ENCODE results near the gene MUCL3. TPM values are rescaled to one million over a fixed set of nuclear protein-coding genes. Genes with fewer than 3 reads are reported as not detected.

MUCL3 gene
- total RNA-seq, 1 experiment from 2014 or later = not detected

- no peak overlapping the region for H3K4me3 ChIP-seq (ENCODE audit: low read depth, low read length)
- Mint-ChIP-seq H3K9me3 (ENCODE audit: unreplicated experiment) (no peaks in the 10 kb centered on the region), H3K36me3 (ENCODE audit: insufficient read depth, unreplicated experiment) (no peaks in the 10 kb centered on the region), H3K27ac (ENCODE audit: unreplicated experiment) (no peak overlapping the region), H3K4me3 (ENCODE audit: unreplicated experiment) (no peak overlapping the region), H3K27me3 (ENCODE audit: insufficient read depth, unreplicated experiment) (no peaks in the 10 kb centered on the region), H3K4me1 (ENCODE audit: low read depth, unreplicated experiment) (peaks cover 31% of the 10 kb centered on the region)
- no peaks in the 10 kb centered on the region for H3K27me3 ChIP-seq (replicated peaks; ENCODE audit: control insufficient read depth, insufficient read depth, low read length)
- POLR2A ChIA-PET = no interaction called here
- no peak for DNase-seq
- H3K36me3 ChIP-seq (ENCODE audit: control insufficient read depth, insufficient read depth, low read length) = no peaks in the 10 kb centered on the region
- BruUV-seq (replicated peaks) = no TSS peak
- no peak for TF ChIP-seq CTCF (IDR thresholded peaks at IDR 0.05; ENCODE audit: insufficient read depth in 1 of 2, low read depth in 1 of 2, low read length in 1 of 2, severe bottlenecking in 1 of 2, unreplicated experiment in 1 of 2)
- CTCF ChIA-PET = interaction anchor here (1.2 kb wide), 1 partner anchor 141 kb away, joined by 3 read pairs; no protein-coding TSS in a partner anchor
- intact Hi-C loops (cut with micrococcal nuclease; ENCODE audit: unreplicated experiment) = no loop called here
- peaks cover 23% of the 10 kb centered on the region for H3K4me1 ChIP-seq
- H3K9me3 ChIP-seq = no peaks in the 10 kb centered on the region
Measured at GRCh38 chr6:30938730-30939129, 2.0 kb upstream of the MUCL3 start.

DNA sequence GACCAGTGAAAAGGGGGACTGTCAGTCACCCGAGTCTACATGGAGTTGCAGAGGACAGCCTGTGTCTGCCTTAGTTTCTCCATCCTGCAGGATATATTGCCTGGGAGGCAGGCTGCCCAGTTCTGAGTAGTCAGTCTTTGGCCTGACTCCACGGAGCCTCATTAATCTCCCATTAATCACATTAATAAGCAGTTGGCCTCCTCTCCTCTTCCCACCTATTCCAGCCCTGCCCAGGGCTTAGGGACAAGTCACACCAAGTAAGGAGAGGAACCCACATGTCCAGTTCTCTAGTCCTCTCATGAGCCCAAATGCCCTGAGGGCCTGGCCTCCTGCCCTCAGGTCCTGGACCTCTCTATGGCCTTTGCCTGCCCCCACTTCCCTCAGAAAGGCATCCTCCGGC lies 1.3 kb upstream of the MUCL3 start:
- H3K4me3 ChIP-seq (ENCODE audit: low read depth, low read length) = no peak overlapping the region
- Mint-ChIP-seq H3K4me1 (ENCODE audit: low read depth, unreplicated experiment) (peaks cover 31% of the 10 kb centered on the region), H3K27me3 (ENCODE audit: insufficient read depth, unreplicated experiment) (no peaks in the 10 kb centered on the region), H3K4me3 (ENCODE audit: unreplicated experiment) (no peak overlapping the region), H3K27ac (ENCODE audit: unreplicated experiment) (no peak overlapping the region), H3K9me3 (ENCODE audit: unreplicated experiment) (no peaks in the 10 kb centered on the region), H3K36me3 (ENCODE audit: insufficient read depth, unreplicated experiment) (no peaks in the 10 kb centered on the region)
- no peak for TF ChIP-seq CTCF (IDR thresholded peaks at IDR 0.05; ENCODE audit: insufficient read depth in 1 of 2, low read depth in 1 of 2, low read length in 1 of 2, severe bottlenecking in 1 of 2, unreplicated experiment in 1 of 2)
- intact Hi-C loops (cut with micrococcal nuclease; ENCODE audit: unreplicated experiment) = no loop called here
- H3K4me1 ChIP-seq = peaks cover 23% of the 10 kb centered on the region
- H3K9me3 ChIP-seq = no peaks in the 10 kb centered on the region
- ChIA-PET CTCF (interaction anchor here (1.2 kb wide), 1 partner anchor 140 kb away, joined by 3 read pairs; no protein-coding TSS in a partner anchor), POLR2A (no interaction called here)
- DNase-seq = no peak
- no peaks in the 10 kb centered on the region for H3K36me3 ChIP-seq (ENCODE audit: control insufficient read depth, insufficient read depth, low read length)
- H3K27me3 ChIP-seq (replicated peaks; ENCODE audit: control insufficient read depth, insufficient read depth, low read length) = no peaks in the 10 kb centered on the region
- BruUV-seq (replicated peaks) = no TSS peak

DNA sequence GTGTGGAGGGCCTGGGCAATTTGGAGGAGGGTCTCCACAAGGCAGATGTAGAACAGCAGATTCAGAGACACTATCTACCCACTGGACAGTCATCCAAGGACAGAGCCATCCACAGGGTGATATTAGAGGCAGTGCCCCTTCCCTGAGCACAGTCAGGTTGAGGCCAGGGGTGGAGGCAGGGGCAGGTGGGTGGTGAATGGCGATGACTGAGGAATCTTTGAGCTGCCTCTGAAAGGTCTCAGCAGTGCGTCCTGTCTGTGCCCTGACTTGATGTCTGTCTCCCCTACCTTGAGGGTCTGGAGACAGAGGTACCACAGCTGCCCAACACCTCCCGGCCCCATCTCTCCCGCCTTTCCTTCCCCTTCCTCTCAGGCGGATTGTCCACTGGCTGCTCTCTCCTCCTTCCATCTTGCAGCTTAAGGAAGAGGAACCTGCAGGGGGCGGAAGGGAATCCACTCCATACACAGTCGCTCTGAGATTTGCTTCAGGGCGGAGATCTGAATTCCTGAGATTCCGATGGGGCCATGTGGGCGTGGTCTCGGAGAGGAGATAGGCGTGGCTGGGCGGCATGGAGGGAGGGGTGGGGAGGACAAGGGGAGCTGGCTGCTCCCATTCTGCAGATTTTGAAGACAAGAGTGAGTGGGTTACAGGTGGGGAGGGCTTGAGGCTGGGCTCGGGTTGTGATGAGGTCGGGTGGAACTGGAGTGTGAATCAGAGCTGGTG lies 1.7 kb downstream of the MUCL3 start:
- H3K27ac Mint-ChIP-seq (ENCODE audit: unreplicated experiment) = peak overlapping the region; percentile 80
- no peaks in the 10 kb centered on the region for H3K27me3 Mint-ChIP-seq (ENCODE audit: insufficient read depth, unreplicated experiment)
- H3K4me3 Mint-ChIP-seq (ENCODE audit: unreplicated experiment) = peak overlapping the region; percentile 55
- H3K4me3 ChIP-seq (ENCODE audit: low read depth, low read length) = no peak overlapping the region
- no peaks in the 10 kb centered on the region for H3K36me3 ChIP-seq (ENCODE audit: control insufficient read depth, insufficient read depth, low read length)
- peaks cover 23% of the 10 kb centered on the region for H3K4me1 ChIP-seq
- intact Hi-C loops (cut with micrococcal nuclease; ENCODE audit: unreplicated experiment) = no loop called here
- ChIA-PET CTCF (interaction anchor here (0.6 to 2.4 kb wide), 20 partner anchors 11 to 673 kb away, joined by 3 to 24 read pairs (median 4); partner anchors contain the start of genes AIF1, GTF2H4 and VARS2), POLR2A (interaction anchor here (1.2 kb wide), 1 partner anchor 225 kb away, joined by 3 read pairs; the partner anchor contains the start of gene MDC1)
- no peaks in the 10 kb centered on the region for H3K27me3 ChIP-seq (replicated peaks; ENCODE audit: control insufficient read depth, insufficient read depth, low read length)
- no peaks in the 10 kb centered on the region for H3K9me3 Mint-ChIP-seq (ENCODE audit: unreplicated experiment)
- peak; percentile 91 to 94 for DNase-seq
- peak; percentile 52 to 67 for TF ChIP-seq CTCF (IDR thresholded peaks at IDR 0.05; ENCODE audit: insufficient read depth in 1 of 2, low read depth in 1 of 2, low read length in 1 of 2, severe bottlenecking in 1 of 2, unreplicated experiment in 1 of 2)
- BruUV-seq (replicated peaks) = no TSS peak
- peaks cover 23% of the 10 kb centered on the region for H3K4me1 Mint-ChIP-seq (ENCODE audit: low read depth, unreplicated experiment)
- H3K36me3 Mint-ChIP-seq (ENCODE audit: insufficient read depth, unreplicated experiment) = no peaks in the 10 kb centered on the region
- no peaks in the 10 kb centered on the region for H3K9me3 ChIP-seq

Data from Caco-2 (cell line).